ENCODE measurements around the gene OR12D1. TPM values are rescaled to one million over a fixed set of nuclear protein-coding genes. Genes with fewer than 3 reads are reported as not detected.

Gene OR12D1
- total RNA-seq, 1 donor from 2014 or later, result not detected

DNA sequence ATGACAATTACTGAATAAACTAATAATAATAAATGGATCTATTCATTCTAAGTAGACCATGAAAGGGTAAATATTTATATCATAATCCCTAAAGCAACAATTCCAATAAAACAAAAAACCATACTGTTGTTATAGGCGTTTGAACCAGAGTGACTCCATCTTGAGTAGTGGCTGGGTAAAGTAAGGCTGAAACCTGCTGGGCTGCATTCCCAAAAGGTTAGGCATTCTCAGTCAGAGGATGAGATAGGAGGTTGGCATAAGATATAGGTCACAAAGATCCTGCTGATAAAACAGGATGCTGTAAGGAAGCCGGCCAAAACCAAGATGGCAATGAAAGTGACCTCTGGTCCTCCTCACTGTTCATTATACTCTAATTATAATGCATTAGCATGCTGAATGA, 50.6 kb downstream of the OR12D1 start:
- intact Hi-C loops (cut with micrococcal nuclease), result no loop called here

DNA sequence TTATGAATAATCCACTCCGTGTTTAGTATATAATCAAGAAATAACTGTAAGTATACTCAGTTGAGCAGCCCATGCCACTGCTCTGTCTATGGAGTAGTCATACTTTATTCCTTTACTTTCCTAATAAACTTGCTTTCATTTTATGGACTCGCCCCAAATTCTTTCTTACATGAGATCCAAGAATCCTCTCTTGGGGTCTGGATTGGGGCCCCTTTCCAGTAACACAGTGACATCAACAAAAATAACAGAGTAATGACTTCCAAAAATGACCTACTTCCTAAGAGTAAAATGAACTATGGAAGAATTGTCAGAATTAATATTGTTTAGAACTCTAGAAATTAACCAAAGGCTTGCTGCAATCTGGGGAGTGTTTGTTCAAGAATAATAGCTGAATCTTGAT, 51.1 kb downstream of the OR12D1 start:
- intact Hi-C loops (cut with micrococcal nuclease), result no loop called here

DNA sequence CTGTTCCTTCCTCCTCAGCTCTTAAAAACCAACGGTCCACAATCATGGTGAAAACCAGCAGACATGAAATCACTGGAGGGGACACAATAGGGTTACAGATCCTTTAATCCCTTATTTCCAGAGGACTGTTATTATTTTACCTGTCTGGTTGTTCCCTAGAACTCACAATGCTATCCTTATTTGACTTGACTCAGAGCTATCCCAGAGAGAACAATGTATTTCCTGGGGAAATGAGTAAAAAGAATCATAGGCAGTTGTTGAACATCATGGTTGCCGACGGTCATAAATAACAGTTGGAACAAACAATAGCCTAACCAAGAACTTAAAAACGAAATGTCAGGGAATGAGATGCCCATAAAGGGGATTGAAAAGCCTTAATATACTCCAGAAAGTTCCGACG, 51.5 kb downstream of the OR12D1 start:
- intact Hi-C loops (cut with micrococcal nuclease), result no loop called here

Other genes starting within 250 kb of the OR12D1 start
- gene OR2J2, start 244.0 kb upstream of the OR12D1 start, total RNA-seq, result not detected in 2 replicates
- gene OR14J1, start 113.2 kb upstream of the OR12D1 start, total RNA-seq, result not detected in 2 replicates
- gene OR5V1, start 46.1 kb upstream of the OR12D1 start, total RNA-seq, result not detected in 2 replicates
- not detected in 2 replicates for gene OR12D3, start 39.6 kb upstream of the OR12D1 start, total RNA-seq
- not detected in 2 replicates for gene OR12D2, start 19.3 kb upstream of the OR12D1 start, total RNA-seq
- gene OR10C1, start 24.4 kb downstream of the OR12D1 start, total RNA-seq, result not detected in 2 replicates
- not detected in 2 replicates for gene OR11A1, start 42.1 kb downstream of the OR12D1 start, total RNA-seq
- gene OR2H1, start 42.2 kb downstream of the OR12D1 start, total RNA-seq, result not detected in 2 replicates
- gene MAS1L, start 73.0 kb downstream of the OR12D1 start, total RNA-seq, result not detected in 2 replicates
- gene UBD, start 144.8 kb downstream of the OR12D1 start, total RNA-seq, result 3.2 and 4.4 TPM in 2 replicates
- not detected in 2 replicates for gene OR2H2, start 170.2 kb downstream of the OR12D1 start, total RNA-seq
- 27.0 and 28.1 TPM in 2 replicates for gene GABBR1, start 218.3 kb downstream of the OR12D1 start, total RNA-seq
- not detected in 2 replicates for gene MOG, start 242.2 kb downstream of the OR12D1 start, total RNA-seq

Data from T-helper 1 cell treated with Interleukin-12 subunit alpha and Interleukin-12 subunit beta and Interleukin-4 antibody, amounts not matched to agents 30 ng/mL and 1 ng/mL, for 36 hours (primary cell).